ENCODE results near the gene SLC51A. TPM values are rescaled to one million over a fixed set of nuclear protein-coding genes. Genes with fewer than 3 reads are reported as not detected.
"Not testable (repeated sequence)": the region's sequence is repeated elsewhere in the genome, so short reads cannot be mapped to it uniquely, and the experiment has no call there.

Gene SLC51A
- total and polyA plus RNA-seq, 12 donors: 1.2 to 73.1 (median 12.7) TPM

DNA sequence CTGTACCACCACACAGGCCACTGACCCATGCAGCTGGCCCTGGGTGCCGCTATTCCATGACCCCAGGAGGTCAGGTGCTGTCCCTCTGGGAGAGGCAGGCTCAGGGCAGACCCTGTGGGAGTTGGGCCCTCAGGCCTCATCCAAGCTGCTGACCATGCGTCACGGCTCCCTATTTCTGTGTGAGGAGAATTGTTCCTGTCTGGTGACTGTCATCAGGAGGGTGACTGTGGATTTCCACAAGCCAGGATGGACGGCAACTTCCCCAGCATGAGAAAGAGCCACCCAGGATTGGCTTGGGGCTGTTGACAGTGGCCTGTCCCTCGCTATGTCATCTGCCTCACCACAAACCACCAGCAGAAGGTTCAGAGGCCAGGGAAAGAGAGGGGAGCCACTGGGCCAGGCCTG lies 46.5 kb upstream of the SLC51A start:
- Histone ChIP-seq H3K9me3 (replicated peaks in 1 of 3) (no peaks in the 10 kb centered on the region), H3K4me1 (replicated peaks in 1 of 2) (no peaks in the 10 kb centered on the region), H3K4me3 (no peak overlapping the region), H3K27me3 (no peaks in the 10 kb centered on the region), H3K36me3 (replicated peaks in 1 of 2) (no peaks in the 10 kb centered on the region), H3K27ac (no peak overlapping the region)
- 86 to 100% (median 91%) methylated on average over 1 to 5 of the region's 5 CpGs for WGBS, 4 donors
- DNase-seq: no peak
- intact Hi-C loops (cut with DNase I): no loop called here
- TF ChIP-seq POLR2A (IDR thresholded peaks at IDR 0.05) (no peak), CTCF (IDR thresholded peaks at IDR 0.05) (no peak)

DNA sequence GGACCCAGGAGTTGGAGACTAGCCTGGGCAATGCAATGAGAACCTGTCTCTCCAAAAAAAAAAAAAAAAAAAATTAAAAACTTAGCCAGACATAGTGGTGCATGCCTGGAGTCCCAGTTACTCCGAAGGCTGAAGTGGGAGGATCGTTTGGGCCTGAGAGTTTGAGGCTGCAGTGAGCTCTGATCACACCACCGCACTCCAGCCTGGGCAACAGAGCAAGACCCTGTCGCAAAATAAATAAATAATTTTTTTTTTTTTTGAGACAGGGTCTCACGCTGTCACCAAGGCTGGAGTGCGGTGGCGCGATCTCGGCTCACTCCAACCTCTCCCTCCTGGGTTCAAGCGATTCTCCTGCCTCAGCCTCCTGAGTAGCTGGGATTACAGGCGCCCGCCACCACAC lies 46.0 kb upstream of the SLC51A start:
- H3K4me1 ChIP-seq (replicated peaks in 1 of 2); intact Hi-C loops (cut with DNase I); H3K27ac ChIP-seq; H3K27me3 ChIP-seq; H3K9me3 ChIP-seq (replicated peaks in 1 of 3); DNase-seq; H3K36me3 ChIP-seq (replicated peaks in 1 of 2); H3K4me3 ChIP-seq: not testable (repeated sequence)
- 96 to 97% (median 96%) methylated on average over 12 of the region's 12 CpGs for WGBS, 4 donors

DNA sequence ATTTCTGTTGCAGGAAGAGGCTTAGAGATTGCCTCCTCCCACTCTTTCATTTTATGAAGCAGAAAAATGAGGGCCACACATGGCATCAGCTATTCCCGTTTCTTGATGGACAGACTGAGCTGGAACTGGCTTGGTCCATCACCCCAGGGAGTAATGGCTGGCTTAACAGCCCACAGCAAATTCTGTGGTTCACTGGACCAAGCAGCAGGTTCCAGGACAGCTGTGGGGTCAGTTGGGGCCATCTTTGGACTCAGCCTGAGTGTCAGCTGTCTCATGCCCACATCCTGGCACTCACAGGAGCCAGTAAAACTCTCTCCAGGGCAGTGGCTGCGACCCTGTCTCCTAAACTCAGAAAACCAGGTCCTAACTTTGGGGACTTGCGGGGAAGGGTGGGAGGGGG lies 41.7 kb upstream of the SLC51A start:
- DNase-seq: no peak
- H3K4me3 ChIP-seq: no peak overlapping the region
- no peak overlapping the region for H3K27ac ChIP-seq
- WGBS, 4 donors: 81 to 88% (median 86%) methylated on average over 3 of the region's 3 CpGs
- H3K36me3 ChIP-seq (replicated peaks in 1 of 2): no peaks in the 10 kb centered on the region
- TF ChIP-seq POLR2A (IDR thresholded peaks at IDR 0.05): no peak
- TF ChIP-seq CTCF (IDR thresholded peaks at IDR 0.05): no peak
- H3K4me1 ChIP-seq (replicated peaks in 1 of 2): no peaks in the 10 kb centered on the region
- intact Hi-C loops (cut with DNase I): no loop called here
- H3K9me3 ChIP-seq (replicated peaks in 1 of 3): no peaks in the 10 kb centered on the region
- no peaks in the 10 kb centered on the region for H3K27me3 ChIP-seq

DNA sequence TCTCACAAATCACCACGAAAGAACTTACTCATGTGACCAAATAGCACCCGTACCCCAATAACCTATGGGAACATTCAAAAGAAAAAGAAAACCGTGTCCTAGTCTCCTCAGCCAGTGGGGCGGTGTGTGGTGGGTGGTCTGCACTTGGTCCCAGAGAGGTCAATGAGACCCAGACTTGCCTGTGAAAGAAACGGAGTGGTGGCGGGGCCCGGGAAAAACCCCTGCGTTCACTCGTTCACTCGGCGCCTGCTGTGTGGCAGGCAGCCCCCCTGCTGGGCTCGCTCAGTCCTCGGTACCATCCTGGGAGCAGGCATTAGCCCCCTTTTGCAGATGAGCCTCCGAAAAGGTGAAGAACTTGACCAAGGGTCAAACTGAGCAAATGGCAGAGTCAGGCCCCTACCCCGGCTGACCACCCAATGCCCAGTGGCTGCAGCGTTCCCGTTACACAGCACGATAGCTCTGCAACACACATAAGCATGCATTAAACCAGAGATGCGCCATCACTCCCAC lies 41.2 kb upstream of the SLC51A start:
- 82 to 90% (median 89%) methylated on average over 11 to 19 of the region's 19 CpGs for WGBS, 4 donors
- DNase-seq: no peak

More for the DNA sequence above, 41.2 kb upstream of the SLC51A start:
- no peaks in the 10 kb centered on the region for H3K27me3 ChIP-seq
- H3K36me3 ChIP-seq (replicated peaks in 1 of 2): no peaks in the 10 kb centered on the region
- intact Hi-C loops (cut with DNase I): no loop called here
- H3K4me1 ChIP-seq (replicated peaks in 1 of 2): no peaks in the 10 kb centered on the region
- TF ChIP-seq CTCF (IDR thresholded peaks at IDR 0.05): no peak
- TF ChIP-seq POLR2A (IDR thresholded peaks at IDR 0.05): no peak
- no peak overlapping the region for H3K4me3 ChIP-seq
- H3K9me3 ChIP-seq (replicated peaks in 1 of 3): no peaks in the 10 kb centered on the region
- no peak overlapping the region for H3K27ac ChIP-seq
